ENCODE measurements around the gene NKTR. TPM values are rescaled to one million over a fixed set of nuclear protein-coding genes. Genes with fewer than 3 reads are reported as not detected.

The NKTR gene
- total RNA-seq, 1 donor from 2014 or later = 50.0 TPM

- H3K4me3 Mint-ChIP-seq (ENCODE audit: unreplicated experiment) = no peak overlapping the region
- H3K36me3 Mint-ChIP-seq (ENCODE audit: low read depth) = no peaks in the 10 kb centered on the region
- DNase-seq (ENCODE audit: low spot score) = no peak
- H3K4me1 Mint-ChIP-seq (ENCODE audit: low read depth) = no peaks in the 10 kb centered on the region
- no peak for TF ChIP-seq CTCF (IDR thresholded peaks at IDR 0.05)
- peaks cover 23% of the 10 kb centered on the region for H3K27me3 Mint-ChIP-seq (ENCODE audit: low read depth)
- H3K9me3 Mint-ChIP-seq (ENCODE audit: low read depth) = no peaks in the 10 kb centered on the region
- H3K27ac Mint-ChIP-seq (ENCODE audit: unreplicated experiment) = no peak overlapping the region
Observed at GRCh38 chr3:42690766-42691680, 90.5 kb downstream of the NKTR start.

GRCh38 chr3:42691816-42692666 lies 91.6 kb downstream of the NKTR start:
- H3K9me3 Mint-ChIP-seq (ENCODE audit: low read depth) = no peaks in the 10 kb centered on the region
- H3K4me3 Mint-ChIP-seq (ENCODE audit: unreplicated experiment) = no peak overlapping the region
- DNase-seq (ENCODE audit: low spot score) = peak; percentile 58
- no peak for TF ChIP-seq CTCF (IDR thresholded peaks at IDR 0.05)
- H3K27me3 Mint-ChIP-seq (ENCODE audit: low read depth) = peaks cover 23% of the 10 kb centered on the region
- no peaks in the 10 kb centered on the region for H3K4me1 Mint-ChIP-seq (ENCODE audit: low read depth)
- no peak overlapping the region for H3K27ac Mint-ChIP-seq (ENCODE audit: unreplicated experiment)
- no peaks in the 10 kb centered on the region for H3K36me3 Mint-ChIP-seq (ENCODE audit: low read depth)

GRCh38 chr3:42692667-42693529 lies 92.4 kb downstream of the NKTR start:
- no peak for TF ChIP-seq CTCF (IDR thresholded peaks at IDR 0.05)
- DNase-seq (ENCODE audit: low spot score) = no peak
- H3K36me3 Mint-ChIP-seq (ENCODE audit: low read depth) = no peaks in the 10 kb centered on the region

GRCh38 chr3:42693530-42693930 lies 93.0 kb downstream of the NKTR start:
- Mint-ChIP-seq H3K9me3 (ENCODE audit: low read depth) (no peaks in the 10 kb centered on the region), H3K4me1 (ENCODE audit: low read depth) (no peaks in the 10 kb centered on the region), H3K27ac (ENCODE audit: unreplicated experiment) (no peak overlapping the region), H3K4me3 (ENCODE audit: unreplicated experiment) (no peak overlapping the region), H3K27me3 (ENCODE audit: low read depth) (peaks cover 25% of the 10 kb centered on the region), H3K36me3 (ENCODE audit: low read depth) (no peaks in the 10 kb centered on the region)
- DNase-seq (ENCODE audit: low spot score) = peak; percentile 51
- TF ChIP-seq CTCF (IDR thresholded peaks at IDR 0.05) = no peak

More at GRCh38 chr3:42692667-42693529, 92.4 kb downstream of the NKTR start:
- Mint-ChIP-seq H3K9me3 (ENCODE audit: low read depth) (no peaks in the 10 kb centered on the region), H3K4me3 (ENCODE audit: unreplicated experiment) (no peak overlapping the region), H3K27me3 (ENCODE audit: low read depth) (peaks cover 23% of the 10 kb centered on the region), H3K4me1 (ENCODE audit: low read depth) (no peaks in the 10 kb centered on the region), H3K27ac (ENCODE audit: unreplicated experiment) (no peak overlapping the region)
